SH-SY5Y (cell line): Measurements from ENCODE around the gene ZNF76.
A peak's percentile ranks its signal among the peaks of the same experiment; 100 is the strongest.

Source experiments
- GATA2 ChIP-seq: IDR thresholded peaks from 2 replicates; pipeline ENCODE4 v1.6.1; 2011; ENCODE audit warnings: mild to moderate bottlenecking, low read depth, low read length
- GATA3 ChIP-seq: IDR thresholded peaks from 2 replicates; pipeline ENCODE4 v1.6.1; 2011; ENCODE audit warnings: low read depth, mild to moderate bottlenecking, low read length, moderate library complexity

Gene ZNF76

DNA sequence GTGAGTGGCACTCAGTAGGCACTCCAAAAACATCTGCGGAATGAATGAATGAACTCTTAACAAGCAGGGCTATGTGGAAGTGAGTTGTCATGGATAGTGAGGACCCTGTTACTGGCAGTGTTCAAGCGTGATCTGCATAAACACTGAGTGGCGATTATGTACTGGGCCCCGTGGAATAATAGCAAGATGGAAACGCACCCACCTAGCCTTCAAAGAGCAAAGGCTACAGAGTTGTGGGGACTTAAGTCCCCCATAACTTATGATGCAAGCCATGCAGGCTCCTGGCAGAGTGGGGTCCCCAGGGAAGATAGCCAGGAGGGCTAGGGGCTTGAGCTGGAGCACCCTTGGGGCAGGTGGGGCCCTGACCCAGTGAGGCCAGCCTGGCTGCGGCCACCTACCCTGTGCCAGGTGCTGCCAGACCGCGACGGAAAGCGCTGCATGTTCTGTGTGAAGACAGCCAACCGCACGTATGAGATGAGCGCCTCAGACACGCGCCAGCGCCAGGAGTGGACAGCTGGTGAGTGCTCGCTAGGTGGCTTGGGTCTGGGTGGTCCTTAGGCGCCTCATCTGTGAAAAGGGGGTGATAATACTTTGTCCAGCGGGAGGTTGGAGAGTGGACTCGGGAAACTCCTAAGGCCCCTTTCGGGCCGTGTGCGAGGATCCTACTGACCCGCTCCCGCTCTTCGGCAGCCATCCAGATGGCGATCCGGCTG, 58.1 kb downstream of the ZNF76 start:
- TF ChIP-seq GATA3: no peak
- TF ChIP-seq GATA2: no peak

DNA sequence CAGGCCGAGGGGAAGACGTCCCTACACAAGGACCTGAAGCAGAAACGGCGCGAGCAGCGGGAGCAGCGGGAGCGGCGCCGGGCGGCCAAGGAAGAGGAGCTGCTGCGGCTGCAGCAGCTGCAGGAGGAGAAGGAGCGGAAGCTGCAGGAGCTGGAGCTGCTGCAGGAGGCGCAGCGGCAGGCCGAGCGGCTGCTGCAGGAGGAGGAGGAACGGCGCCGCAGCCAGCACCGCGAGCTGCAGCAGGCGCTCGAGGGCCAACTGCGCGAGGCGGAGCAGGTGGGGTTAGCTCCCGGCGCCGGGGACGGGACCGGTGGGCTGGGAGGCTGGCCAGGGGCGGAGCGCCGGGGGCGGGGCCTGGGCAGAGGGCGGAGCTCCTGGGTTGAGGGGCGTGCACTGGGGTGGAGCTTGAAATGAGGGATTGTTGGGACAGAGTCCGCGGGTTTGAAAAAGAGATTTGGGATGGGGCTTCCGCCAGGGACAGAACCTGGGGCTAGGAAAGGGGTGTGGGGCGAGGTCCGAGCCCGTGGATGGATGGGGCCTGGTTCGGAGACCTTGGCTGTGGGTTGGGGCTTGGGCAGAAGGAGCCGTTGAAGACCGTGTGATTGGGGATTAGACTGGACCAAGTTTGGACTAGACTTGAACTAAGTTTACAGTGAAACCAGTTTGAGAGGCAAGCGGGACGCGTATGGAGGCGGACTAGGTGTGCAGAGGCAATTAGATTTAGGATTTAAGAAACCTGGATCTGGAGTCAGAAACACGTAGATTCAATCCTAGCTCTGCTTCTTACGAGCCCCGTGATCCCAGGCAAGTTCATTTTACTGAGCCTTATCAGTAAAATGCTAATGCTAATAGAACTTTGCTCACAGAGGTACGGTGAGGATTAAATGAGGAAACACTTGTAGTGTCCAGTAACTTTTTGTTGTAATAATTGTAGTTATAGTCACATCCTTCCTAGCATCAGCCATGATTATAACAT, 58.9 kb downstream of the ZNF76 start:
- no peak for TF ChIP-seq GATA3
- TF ChIP-seq GATA2: 0 out of 2 replicates have a peak, but pooled peaks have one; percentile 9

DNA sequence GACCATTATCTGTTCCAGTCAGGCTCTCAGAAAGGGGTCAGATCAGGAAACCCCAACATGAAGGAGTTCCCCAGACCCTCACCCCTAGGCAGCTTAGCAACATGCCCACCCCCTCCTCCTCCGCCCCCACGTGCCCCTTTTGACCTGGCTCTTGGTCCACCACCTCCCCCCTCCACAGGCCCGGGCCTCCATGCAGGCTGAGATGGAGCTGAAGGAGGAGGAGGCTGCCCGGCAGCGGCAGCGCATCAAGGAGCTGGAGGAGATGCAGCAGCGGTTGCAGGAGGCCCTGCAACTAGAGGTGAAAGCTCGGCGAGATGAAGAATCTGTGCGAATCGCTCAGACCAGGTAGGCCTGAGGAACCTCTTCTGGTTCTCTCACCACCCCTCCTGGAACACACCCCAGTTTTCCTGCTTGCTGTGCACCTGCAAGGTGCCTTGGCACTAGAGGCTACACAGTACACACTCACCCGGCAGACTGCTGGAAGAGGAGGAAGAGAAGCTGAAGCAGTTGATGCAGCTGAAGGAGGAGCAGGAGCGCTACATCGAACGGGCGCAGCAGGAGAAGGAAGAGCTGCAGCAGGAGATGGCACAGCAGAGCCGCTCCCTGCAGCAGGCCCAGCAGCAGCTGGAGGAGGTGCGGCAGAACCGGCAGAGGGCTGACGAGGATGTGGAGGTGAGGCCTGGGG, 60.0 kb downstream of the ZNF76 start:
- no peak for TF ChIP-seq GATA2
- no peak for TF ChIP-seq GATA3

GRCh38 chr6:35320031-35320410, 60.5 kb downstream of the ZNF76 start:
- TF ChIP-seq GATA2: no peak
- no peak for TF ChIP-seq GATA3

GRCh38 chr6:35321091-35321490, 61.6 kb downstream of the ZNF76 start:
- no peak for TF ChIP-seq GATA2
- TF ChIP-seq GATA3: no peak

DNA sequence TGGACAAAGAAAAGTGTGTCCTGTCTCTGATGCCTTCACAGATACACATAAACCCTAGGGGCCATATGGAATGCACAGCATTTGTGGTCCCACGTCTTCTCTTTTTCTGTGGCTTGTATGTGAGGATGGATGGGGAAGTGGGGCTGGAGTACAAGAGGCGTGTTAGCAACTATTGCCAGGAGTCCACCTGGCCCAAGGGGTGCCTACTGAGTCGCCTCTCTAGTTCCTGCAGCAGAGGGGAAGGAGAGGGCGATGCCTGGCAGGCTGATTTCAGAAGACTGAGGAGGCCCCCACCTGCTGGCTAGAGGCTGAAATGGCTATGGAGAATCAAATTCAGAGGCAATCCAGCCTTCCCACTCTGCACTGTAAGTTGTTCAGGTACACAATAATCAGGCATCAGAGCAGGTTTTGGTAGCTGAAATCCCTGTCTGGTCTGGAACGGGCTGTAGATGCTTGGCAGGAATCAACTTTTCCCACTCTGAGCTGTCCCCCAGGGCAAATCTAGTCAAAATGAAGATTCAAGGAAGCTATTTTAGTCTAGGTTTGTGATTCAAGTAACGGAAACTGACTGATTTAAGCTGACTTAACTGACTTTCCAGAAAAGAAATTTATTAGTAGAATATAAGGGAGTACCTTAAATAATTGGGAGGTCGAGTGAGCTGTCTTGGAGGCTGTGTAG, 68.0 kb downstream of the ZNF76 start:
- TF ChIP-seq GATA3: no peak
- no peak for TF ChIP-seq GATA2

DNA sequence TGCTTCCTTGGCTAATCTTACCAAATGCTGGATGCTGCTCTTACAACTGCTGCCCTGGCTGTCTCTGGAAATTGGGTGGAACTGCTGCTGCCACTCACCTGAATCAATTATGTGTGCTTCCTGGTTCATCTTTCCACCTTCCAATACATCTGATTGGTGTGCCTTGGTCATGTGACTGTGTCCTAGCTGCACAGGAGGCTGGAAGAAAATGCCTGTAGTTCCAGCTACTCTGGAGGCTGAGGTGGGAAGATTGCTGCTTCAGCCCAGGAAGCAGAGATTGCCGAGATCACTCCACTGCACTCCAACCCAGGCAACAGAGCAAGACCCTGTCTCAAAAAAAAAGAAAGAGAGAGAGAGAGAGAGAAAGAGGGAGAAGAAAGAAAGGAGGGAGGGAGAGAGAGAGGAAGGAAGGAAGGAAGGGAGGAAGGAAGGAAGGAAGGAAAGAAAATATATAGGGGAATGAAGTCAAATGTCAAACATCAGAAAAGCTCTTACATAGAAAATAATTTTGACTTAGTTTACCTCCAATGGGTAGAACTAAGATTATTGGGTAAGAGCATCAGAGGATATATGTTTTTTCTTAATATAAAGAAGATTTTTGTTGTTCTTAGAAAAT, 68.7 kb downstream of the ZNF76 start:
- TF ChIP-seq GATA3 (no peak), GATA2 (no peak)

DNA sequence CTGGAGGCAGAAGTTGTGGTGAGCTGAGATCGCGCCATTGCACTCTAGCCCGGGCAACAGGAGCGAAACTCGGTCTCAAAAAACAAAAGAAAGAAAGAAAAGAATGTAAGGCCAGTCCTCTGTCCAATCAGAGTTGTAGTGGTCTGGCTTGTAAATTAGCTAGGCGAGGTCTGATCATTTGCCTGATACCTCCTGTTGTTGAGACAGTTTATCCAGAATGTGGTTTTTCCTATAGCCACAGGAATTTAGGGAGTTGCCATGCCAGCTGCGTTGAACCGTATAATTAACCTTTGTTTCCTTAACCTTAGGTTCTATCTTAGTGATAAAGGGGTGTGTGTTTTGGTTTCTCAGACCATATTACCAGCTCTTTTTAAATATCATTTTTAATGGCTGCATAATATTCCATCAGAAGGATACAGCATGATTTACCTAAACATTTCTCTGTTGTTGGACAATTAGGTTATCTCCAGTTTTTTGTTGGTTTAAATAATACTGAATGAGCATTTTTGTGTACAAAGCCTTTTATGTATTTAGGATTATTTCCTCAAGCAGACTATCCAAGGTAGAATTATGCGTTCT, 71.1 kb downstream of the ZNF76 start:
- TF ChIP-seq GATA2 (no peak), GATA3 (no peak)

DNA sequence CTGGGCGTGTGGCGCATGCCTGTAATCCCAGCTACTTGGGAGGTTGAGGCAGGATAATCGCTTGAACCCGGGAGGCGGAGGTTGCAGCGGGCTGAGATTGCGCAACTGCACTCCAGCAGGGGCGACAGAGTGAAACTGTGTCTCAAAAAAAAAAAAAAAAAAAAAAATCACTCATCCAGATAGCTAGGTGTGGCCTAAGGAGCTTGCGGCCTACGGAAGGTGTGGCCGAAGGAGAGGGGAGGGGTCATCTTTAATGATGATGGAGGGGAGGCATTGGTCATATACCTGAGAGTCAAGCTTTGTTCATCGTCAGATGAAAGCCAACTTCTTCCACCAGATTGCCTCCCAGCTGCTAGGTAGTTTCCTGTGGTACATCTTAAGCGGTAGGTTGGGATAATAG, 82.0 kb downstream of the ZNF76 start:
- TF ChIP-seq GATA3 (no peak), GATA2 (no peak)

DNA sequence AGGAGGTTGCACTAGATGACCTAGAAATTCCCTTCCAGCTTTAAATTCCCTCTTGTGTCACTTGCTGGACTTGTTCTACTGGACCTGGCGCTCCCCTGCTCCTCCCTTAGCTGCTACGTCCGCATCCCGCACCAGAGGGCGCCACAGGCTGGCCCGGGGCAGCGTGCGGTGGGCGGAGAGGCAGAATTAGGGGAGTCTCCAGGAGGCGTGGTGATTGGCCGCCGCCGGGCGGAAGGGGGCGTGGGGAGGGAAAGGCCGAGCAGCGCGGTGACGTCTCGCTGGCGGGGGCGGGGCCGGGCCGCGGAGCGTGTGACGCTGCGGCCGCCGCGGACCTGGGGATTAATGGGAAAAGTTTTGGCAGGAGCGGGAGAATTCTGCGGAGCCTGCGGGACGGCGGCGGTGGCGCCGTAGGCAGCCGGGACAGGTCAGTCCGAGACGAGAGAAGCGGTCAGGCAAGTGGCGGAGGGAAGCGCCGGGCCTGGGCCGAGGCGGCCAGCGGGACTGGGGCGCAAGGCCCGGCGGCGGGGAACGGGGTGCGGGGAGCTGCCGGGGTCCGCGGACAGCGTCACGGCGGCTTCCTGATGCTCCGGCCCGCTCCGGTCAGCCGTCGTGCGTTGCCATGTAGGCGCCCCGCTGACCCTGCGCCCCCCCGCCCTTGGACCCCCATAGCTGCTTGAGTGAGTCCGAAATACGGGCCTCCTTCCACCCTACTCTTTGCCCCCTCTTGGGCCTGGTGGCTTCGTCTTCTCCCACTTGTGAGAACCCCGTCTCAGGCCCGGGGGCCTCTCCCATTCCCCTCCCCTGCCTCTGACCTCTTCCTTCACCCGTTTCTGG, 82.9 kb downstream of the ZNF76 start, which contains the start of gene PPARD:
Gene PPARD, plus strand, starts transcription at position 301 of the 834 bp plus-strand sequence. CDS start 68,530 bp downstream, outside the sequence.
- TF ChIP-seq GATA2: no peak
- no peak for TF ChIP-seq GATA3

DNA sequence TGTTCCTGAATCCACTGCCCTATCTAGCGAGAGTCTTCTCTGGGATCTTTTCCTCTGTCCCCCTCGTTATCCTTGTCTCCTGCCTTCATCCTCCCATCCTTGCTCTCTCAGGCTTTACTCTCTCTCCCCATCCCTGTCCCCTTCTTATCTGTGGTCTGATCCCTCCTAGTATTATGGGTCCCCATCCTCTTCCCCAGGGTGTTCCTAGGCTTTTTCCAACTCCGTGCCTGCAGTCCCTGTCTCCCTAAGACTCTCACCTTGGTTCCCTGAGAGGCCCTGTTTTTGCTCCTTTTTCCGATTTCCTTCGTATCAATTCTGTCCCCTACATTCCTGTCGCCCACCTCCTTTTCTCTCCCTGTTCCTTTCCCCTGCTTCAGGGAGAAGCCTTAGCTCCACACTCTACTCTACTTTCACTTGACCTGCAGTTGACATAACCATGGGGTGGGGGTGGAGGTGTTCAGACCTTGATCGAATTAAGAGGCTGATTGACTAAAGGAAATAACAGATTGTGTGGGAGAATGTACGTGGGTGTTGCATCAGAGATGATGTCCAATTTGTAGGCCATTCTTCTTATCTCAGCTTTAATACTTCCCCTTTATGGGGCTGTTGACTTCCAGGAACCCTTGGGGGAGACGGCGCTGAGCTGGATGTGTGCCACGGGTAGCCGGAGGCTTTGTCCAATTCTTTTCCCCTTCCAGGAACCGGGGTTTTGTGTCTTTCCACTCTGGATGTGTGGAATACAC, 83.7 kb downstream of the ZNF76 start:
- no peak for TF ChIP-seq GATA3
- no peak for TF ChIP-seq GATA2

GRCh38 chr6:35343835-35344550, 84.5 kb downstream of the ZNF76 start:
- TF ChIP-seq GATA2 (peak; percentile 99), GATA3 (peak; percentile 99)
